ENCODE results near the gene JRKL.
A peak's percentile ranks its signal among the peaks of the same experiment; 100 is the strongest.

GRCh38 chr11:96393753-96394348, 4.0 kb downstream of the JRKL start:
- TF ChIP-seq, protein P1, sequence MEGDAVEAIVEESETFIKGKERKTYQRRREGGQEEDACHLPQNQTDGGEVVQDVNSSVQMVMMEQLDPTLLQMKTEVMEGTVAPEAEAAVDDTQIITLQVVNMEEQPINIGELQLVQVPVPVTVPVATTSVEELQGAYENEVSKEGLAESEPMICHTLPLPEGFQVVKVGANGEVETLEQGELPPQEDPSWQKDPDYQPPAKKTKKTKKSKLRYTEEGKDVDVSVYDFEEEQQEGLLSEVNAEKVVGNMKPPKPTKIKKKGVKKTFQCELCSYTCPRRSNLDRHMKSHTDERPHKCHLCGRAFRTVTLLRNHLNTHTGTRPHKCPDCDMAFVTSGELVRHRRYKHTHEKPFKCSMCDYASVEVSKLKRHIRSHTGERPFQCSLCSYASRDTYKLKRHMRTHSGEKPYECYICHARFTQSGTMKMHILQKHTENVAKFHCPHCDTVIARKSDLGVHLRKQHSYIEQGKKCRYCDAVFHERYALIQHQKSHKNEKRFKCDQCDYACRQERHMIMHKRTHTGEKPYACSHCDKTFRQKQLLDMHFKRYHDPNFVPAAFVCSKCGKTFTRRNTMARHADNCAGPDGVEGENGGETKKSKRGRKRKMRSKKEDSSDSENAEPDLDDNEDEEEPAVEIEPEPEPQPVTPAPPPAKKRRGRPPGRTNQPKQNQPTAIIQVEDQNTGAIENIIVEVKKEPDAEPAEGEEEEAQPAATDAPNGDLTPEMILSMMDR (IDR thresholded peaks at IDR 0.05), result peak; percentile 17 to 69 (median 65)
- TF ChIP-seq POLR2A (IDR thresholded peaks at IDR 0.05) (no peak), POLR2AphosphoS5 (IDR thresholded peaks at IDR 0.05) (peak; percentile 12)
